GM19035 (cell line): Measurements from ENCODE around the gene HKDC1.
A peak's percentile ranks its signal among the peaks of the same experiment; 100 is the strongest.

Source experiments
- ATAC-seq: cut with Tn5 transposase; IDR thresholded peaks from one replicate; pipeline ENCODE4 v1.9.1; 2021; ENCODE audit not compliant: unreplicated experiment

The HKDC1 gene

DNA sequence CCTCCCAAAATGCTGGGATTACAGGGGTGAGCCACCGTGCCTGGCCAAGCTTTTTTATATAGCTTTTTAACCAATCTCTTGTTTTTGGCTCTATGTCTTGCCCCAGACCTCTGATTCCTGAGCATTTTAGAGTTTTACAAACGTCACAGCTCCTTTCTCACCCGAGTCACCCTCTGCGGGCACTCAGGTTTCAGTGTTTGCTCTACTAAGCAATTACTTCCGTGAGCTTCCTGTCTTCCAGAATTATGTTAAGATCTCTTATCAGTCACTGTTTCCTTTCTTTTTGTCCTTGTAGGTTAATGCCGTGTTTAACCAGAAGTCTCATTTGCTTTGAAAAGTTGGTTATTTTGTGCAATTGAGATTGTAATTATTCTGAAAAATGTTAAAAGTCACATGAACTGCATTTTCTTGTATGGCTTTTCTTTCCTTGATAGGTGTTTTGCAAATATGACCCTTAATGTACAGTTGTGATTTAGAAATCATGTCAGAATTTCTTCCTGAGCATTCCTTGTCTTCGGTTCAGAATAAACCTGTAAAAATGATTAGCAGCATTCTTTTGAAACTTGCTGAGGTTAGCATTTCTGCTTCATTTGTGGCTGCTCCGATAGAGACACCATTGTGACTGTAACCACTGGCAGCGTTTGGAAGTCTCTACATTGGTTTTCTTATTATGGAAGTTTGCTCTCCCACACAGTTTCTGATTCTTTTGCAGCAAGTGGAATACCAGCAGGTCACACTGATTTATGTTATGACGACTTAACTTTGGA, 4.5 kb upstream of the HKDC1 start:
- no peak for ATAC-seq

DNA sequence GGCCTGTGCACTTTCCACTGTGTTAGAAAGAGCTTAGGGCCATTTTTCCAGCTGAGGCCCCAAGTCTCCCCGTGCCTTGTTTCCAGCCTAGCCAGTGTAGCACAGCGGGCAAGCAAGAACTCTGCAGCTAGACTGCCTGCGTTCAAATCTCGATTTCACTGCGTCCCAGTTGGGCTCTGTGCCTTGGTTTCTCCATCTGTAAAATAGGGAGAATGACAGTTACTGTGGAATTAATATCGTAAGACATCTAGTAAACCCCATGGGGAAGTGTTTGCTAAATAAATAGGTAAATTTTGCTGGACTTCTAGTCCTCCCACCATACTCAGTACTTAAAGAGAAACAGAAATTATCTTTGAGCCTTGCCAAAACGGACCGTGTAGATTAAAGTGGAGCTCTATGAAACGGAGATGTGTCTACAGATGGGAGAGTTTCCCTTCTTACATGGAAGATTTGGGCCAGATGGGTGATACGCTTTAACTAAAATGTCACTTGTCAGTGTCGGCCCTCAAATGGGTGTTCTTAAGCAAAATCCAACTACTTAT, 3.5 kb upstream of the HKDC1 start:
- ATAC-seq = no peak

DNA sequence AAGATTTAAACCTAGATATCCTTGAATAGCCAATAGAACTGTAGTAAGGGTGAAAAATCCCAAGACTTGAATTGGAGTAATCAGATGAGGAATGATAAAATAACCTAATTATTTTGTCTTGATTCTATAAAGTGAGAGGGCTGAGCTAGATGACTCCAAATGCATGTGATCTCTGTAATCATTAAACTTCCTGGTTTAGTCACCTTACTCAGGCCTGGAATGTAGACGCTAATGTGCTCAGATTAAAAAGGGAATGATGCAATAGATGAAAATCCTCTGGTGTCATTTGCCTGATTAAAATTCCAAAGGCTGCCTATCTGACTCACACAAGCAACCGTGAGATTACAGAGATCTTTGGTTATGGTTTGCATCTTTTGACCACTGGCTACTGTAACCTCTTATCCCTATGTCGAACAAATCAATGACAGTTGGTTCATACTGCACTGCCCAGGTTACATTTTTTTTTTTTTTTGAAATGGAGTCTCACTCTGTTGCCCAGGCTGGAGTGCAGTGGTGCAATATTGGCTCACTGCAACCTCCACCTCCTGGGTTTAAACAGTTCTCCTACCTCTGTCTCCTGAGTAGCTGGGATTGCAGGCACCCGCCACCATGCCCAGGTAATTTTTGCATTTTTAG, 2.9 kb upstream of the HKDC1 start:
- ATAC-seq = no peak

DNA sequence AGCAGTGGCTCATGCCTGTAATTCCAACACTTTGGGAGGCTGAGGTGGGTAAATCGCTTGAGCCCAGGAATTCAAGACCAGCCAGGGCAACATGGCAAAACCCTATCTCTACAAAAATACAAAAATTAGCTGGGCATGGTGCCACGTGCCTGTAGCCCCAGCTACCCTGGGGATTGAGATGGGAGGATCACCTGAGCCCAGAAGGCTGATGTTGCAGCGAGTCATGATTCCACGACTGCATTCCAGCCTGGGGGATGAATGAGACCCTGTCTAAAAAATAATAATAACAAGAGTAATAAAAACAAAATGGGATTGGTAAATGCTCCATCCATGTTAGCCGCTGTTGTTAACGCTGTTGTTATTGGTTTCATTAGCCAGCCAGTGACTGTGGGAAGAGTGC, 1.3 kb upstream of the HKDC1 start:
- no peak for ATAC-seq

DNA sequence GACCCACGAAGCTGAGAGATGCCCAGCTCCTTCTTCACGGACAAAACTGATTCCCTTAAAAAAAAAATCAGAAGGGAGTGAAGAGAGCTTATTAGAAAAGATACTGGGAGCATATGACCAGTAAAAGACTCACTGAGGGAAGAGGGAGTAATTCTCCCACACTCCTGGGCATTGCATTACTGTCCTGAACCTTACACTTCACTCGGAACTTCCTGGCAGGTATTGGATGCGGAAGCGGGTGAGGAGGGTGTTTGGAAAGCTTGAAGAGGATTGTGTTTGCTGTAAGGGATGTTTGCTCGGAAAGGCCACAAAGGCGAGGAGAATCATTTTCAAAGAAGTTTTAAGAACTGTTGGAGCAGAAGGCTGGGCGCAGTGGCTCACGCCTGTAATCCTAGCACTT, 375 bp downstream of the HKDC1 start:
- ATAC-seq = no peak

DNA sequence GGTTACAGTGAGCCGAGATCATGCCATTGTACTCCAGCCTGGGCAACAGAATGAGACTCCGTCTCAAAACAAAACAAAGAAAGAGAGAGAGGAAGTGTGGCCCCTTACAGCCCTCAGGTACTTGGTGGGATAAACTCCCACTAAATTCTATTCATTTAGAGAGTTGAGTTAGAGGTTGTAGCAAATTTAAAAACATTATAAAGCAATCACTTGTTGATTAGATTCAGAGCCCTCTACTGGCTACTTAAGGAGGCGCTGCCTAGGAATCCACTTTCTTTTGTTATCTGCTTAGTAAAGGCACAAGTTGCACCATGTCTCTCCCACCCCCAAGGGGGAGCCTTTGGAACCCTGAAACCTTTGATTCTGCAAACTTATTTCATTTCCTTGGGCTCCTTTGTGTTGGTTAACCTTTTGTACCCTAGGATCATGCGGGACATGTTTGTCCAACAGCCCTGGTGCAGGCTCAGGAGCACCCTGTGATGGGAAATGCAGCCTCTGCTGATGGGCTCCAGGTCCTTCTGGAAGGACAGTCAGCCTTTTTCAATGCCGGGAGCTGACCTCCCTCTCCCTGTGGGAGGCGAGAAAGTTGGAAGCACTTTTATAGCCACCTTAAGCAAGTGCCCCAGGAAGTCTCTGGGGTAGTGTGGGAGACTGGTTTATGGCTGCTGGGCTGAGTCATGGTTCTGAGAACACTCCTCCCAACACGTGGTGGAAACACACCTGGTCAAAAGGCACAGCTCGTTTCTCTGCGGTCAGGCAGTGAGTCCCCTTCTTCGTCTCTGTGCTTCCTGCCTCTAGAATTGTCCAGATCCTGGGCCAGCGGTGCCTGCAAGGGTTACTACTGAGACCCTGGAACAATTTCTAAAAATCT, 2.3 kb downstream of the HKDC1 start:
- ATAC-seq = peak; percentile 96

DNA sequence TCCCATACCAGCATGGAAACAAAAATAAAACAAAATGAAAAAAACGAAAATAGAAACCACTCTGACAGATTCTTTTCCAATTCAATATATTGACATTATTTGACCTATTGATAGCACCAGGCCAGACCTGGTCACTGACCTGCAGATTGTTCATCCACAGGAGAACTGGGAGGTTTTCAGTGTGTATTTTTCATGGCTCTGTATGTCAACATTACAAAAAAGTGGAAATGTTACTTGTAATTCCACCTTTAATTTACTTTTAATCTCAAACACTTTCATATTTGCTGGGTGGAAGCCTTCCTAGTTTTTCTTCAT, 2.9 kb downstream of the HKDC1 start:
- ATAC-seq = peak; percentile 12

DNA sequence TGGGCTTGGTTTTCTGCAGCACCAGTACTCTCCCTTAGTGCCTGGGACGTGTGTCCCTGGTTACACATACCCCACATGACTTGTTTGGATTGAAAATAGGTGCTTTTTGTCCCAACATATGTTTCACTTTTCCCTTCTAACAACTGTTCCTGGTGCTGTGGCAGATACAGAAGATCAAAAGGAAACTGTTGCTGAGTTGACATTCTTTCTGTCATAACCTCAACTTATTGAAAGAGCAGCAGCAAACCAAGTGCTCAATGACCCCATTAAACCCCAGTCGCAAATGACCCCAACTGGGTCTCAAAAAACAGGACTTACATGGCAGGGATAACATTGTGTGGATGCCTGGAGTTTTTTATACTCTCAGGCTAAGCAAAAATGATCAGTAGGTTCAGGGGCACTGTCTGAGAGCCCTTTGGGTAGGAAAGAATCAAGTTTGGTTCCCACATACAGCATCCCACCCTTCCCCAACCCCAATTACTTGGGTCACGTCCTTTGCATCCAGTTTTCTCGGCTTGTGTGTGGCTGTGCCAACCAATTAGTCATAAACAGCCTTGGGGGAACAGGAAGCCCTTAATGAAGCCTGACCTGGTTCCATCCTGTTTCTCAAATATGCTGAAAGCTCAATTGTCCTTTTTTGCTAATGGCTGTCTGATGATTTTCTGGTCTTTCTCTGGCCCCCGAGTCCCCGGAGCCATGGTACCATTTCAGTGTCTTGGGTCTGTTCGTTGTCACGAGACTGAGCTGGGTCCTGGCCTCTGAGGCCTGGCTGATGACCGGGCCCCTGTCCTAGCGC, 4.9 kb downstream of the HKDC1 start:
- no peak for ATAC-seq

DNA sequence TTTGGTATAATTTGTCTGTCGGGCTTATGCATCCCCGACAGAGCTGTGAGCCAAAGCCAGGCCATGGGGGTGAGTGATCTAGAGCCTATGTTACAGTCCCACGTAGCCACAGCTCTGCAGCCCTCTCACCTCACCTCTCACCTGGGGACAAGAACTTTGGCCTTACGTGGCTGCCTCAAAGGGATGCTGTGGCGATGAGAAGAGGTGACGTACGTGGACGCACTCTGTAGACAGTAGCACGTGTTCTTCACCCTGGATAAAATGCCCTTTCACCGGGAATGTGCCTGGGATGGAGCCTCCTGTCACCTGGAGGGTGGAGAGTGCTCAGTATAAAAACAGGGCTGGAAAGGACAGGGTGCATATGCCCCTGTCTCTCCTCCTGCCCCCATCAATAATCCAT, 5.5 kb downstream of the HKDC1 start:
- ATAC-seq = no peak

DNA sequence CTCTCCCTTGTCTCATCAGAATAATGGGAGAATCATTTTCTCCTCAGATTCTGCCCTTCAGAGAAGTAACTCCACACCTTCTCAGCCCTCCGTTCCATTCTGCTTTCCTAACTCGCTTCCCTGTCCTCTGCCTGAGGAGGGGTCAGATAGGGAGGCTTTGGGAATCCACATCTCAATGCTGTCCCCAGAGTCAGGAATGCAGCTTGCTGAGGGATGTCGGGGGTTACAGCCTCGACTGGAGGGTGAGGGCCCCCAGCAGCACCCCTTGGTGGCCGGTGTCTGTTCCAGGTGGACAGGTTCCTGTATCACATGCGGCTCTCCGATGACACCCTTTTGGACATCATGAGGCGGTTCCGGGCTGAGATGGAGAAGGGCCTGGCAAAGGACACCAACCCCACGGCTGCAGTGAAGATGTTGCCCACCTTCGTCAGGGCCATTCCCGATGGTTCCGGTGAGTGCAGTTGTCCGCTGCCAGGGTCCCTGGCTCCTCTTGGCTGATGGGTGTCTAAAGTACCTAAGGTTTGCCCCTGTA, 6.9 kb downstream of the HKDC1 start:
- no peak for ATAC-seq

DNA sequence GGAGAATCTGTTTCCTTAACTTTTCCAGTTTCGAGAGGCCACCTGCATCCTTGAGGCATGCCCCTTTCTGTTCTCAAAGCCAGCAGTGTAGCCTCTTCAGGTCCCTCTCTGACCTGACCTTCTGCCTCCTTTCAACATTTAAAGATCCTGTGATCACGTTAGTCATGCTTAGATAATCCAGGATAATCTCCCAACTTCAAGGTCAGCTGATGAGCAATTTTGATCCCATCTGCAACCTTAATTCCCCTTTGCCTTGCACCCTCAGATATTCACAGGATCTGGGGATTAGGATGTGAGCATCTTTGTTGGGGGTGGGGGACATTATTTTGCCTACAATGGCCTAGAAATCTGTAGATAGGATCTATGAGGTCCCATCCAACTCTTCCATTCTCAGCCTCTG, 8.0 kb downstream of the HKDC1 start:
- ATAC-seq = no peak

DNA sequence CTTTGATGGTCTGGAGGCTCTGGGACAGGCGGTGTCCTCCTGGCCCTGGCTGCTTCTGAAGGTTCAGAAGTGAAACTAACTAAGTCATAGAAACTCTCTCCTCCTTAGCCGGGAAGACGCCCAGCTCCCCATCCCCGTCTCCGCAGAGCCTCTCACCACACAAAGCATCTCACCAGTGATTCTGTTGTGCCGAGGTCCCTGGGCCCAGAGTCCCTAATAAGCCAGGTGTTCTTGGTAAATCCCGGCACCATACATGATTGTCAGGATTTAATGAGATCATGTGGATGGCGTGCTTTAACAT, 9.4 kb downstream of the HKDC1 start:
- ATAC-seq = no peak

DNA sequence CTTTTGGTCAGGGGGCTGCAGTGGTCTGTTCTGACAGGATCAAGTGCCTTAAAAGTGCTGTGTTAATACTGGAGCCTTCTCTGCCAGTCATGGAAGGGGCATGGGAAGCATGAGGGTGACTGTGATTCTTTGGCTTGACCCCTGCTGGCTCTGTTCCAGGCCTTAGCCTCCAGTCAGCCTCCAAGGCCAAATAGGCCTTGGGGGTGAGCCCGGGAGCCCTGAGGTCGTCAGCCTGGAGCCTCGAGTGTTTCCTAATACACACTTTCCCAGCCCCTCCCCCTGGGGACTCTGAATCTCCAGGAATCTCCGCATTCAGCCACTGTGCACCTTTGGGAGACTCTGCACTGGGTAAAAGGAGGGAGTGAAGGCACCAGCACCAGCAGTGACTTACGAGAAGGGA, 10.0 kb downstream of the HKDC1 start:
- no peak for ATAC-seq

DNA sequence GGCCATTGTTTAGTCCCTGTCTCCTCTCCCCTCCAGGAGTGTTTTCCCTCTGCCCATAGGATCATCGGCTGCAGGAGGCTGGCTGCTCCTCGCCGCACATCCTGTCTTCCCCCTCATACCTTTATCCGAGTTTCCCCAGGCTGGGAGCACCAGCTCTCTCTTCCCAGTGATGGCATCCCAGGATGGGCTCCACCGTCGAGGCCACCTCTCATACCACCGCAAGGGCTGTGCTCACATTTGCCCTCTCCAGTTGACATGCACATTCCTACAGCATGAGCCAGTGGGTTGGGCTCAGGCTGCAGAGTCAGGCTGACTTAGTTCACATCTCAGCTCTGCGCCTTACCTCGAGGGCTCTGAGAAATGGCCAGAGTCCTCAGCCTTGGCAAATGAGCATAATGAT, 12.1 kb downstream of the HKDC1 start:
- no peak for ATAC-seq

DNA sequence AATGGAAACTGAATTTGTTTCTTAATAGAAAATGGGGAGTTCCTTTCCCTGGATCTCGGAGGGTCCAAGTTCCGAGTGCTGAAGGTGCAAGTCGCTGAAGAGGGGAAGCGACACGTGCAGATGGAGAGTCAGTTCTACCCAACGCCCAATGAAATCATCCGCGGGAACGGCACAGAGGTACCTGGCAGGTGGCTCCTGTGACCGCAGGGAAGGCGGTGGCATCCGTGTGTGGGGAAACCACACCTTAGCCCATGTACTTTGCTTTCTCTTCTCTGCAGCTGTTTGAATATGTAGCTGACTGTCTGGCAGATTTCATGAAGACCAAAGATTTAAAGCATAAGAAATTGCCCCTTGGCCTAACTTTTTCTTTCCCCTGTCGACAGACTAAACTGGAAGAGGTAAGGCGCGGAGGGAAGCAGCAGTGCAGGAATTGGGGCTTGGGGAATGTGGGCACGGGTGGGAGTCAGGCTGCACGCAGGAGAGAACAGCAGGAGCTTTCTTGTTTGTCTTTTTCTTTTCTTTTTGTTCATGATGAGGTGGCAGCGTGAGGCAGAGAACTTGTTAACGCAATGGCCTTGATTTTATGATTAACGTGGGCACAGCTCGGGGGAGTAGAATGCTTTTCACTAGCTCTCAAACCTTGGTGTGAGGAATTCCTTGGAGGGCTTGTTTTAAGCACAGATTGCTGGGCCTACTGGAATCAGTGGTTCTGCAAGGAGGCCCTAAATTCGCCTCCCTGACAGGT, 12.8 kb downstream of the HKDC1 start:
- ATAC-seq = no peak

DNA sequence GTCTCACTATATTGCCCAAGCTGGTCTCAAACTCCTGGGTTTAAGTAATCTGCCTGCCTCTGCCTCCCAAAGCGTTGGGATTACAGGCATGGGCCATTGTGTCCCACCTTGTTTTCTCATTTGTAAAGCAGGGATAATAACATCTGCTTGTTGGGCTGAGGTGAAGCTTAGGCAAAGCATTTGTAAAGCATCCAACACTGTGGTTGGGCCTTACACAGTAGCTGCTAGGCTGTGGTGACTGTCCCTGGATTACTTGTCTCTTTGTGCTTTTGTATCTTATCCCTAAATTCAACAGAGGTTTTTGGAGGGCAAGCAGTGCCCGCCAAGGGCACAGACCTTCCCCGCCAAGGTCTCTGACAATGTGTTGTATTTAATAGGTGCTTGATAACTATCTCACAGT, 14.3 kb downstream of the HKDC1 start:
- no peak for ATAC-seq

DNA sequence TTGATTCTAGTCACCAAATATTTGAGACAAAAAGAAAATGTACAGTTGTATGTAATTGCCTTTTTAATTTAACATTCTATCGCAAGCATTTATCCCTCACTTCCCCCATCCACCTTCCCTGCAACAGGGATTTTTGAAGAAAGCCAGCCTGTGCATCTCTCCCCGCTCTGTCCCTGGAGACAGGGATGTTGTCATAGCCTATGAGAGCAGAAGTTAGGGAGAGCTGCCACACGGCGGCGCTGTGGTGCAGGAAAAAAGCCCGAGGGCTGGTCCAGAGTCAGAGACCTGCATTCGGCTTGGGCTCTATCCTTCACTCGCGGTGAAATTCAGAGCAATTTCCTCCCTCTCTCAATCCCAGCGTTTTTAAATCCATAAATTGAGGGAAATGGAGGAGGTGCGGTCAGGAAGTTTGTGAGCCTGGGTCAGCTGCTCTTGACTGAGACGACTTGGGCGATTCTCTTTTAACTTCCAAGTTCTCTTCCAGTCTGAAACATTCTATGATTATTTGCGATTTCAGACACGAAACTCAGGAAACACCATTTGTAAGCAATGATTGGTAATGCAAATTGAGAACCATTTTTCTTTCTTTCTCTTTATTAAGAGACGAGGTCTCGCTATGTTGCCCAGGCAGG, 17.5 kb downstream of the HKDC1 start:
- peak; percentile 93 for ATAC-seq

DNA sequence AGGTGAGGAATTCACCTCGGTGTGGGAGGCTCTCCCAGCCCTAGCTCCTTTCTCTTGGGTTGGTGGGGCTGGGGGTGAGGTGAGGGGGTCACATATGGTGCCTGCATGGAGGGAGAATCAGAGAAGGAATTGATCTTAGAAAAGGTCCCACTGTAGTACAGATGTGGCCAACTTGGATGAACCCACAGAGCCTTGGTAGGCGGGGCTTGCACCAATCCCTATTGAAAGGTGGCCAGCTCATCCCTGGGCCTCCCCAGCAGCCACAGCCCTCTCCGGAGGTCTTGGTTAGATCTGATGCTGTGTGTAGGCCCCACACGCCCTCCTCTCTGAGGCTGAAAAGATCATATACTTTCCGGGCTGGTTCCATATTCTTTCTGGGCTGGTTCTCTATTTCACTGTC, 19.0 kb downstream of the HKDC1 start:
- ATAC-seq = no peak

DNA sequence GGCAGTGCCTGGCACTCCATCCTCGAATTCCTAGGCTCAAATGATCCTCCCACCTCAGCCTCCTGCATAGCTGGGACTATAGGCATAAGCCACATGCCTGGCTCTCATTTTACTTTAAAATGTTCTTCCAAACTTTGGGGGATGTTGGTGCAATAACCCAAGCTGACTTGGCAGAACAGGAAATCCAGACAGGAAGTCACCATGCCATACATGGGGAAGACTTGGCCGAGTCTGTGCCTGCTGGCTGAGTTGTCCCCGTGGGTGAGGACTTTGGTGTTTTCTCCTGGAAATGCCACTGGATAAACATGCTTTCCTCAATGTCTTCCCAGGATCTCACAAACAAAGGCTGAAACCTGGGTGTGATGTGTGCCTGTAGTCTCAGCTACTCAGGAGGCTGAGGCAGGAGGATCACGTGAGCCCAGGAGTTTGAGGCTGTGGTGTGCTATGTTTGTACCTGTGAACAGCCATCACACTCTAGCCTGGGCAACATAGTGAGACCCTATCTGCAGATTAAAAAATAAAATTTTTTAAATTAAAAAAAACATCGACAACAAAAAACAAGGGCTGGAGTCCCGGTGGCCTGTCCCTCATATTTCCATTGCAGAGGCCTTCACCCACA, 19.8 kb downstream of the HKDC1 start:
- ATAC-seq = no peak
